Epithelial cell of esophagus (primary cell): ENCODE data around the gene MSRB3.
A peak's percentile ranks its signal among the peaks of the same experiment; 100 is the strongest.
"Not testable (repeated sequence)": the region's sequence is repeated elsewhere in the genome, so short reads cannot be mapped to it uniquely, and the experiment has no call there.

Source experiments
- DNase-seq: peaks from one replicate; pipeline ENCODE4 v3.0.0; 2010; ENCODE audit warnings: low read depth
- H3K4me3 ChIP-seq: 2 replicates; pipeline ENCODE4 v1.5.1; 2011; ENCODE audit warnings: mild to moderate bottlenecking, low read length, control low read depth
- TF ChIP-seq, protein P1 (sequence below): IDR thresholded peaks from 2 replicates; pipeline ENCODE4 v1.5.1; 2011; ENCODE audit warnings: low read depth, mild to moderate bottlenecking, low read length, control low read depth, inconsistent platforms; ENCODE audit not compliant: insufficient read depth; ENCODE audit errors: missing control alignments

The MSRB3 gene

DNA sequence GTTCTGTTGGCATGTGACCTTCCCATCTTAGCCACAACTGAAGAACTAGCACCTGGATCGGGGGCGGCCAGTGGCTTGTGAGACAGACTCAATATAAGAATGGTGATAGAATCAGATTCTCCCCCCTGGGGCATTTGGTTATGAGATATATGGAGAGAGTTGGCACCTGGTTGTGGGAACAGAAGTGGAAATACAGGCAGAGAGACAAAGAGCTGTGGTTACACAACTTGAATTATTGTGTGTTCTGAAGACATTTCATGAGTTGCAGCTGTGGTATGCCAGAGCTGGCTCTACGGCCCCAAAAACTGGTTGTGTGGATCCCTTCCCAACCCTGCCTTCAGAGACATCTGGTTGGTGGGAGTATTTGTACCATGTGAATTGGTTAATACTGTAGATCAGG lies 2.9 kb upstream of the MSRB3 start:
- TF ChIP-seq, protein P1, sequence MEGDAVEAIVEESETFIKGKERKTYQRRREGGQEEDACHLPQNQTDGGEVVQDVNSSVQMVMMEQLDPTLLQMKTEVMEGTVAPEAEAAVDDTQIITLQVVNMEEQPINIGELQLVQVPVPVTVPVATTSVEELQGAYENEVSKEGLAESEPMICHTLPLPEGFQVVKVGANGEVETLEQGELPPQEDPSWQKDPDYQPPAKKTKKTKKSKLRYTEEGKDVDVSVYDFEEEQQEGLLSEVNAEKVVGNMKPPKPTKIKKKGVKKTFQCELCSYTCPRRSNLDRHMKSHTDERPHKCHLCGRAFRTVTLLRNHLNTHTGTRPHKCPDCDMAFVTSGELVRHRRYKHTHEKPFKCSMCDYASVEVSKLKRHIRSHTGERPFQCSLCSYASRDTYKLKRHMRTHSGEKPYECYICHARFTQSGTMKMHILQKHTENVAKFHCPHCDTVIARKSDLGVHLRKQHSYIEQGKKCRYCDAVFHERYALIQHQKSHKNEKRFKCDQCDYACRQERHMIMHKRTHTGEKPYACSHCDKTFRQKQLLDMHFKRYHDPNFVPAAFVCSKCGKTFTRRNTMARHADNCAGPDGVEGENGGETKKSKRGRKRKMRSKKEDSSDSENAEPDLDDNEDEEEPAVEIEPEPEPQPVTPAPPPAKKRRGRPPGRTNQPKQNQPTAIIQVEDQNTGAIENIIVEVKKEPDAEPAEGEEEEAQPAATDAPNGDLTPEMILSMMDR = no peak
- H3K4me3 ChIP-seq = no peak overlapping the region
- DNase-seq = peak; percentile 46

DNA sequence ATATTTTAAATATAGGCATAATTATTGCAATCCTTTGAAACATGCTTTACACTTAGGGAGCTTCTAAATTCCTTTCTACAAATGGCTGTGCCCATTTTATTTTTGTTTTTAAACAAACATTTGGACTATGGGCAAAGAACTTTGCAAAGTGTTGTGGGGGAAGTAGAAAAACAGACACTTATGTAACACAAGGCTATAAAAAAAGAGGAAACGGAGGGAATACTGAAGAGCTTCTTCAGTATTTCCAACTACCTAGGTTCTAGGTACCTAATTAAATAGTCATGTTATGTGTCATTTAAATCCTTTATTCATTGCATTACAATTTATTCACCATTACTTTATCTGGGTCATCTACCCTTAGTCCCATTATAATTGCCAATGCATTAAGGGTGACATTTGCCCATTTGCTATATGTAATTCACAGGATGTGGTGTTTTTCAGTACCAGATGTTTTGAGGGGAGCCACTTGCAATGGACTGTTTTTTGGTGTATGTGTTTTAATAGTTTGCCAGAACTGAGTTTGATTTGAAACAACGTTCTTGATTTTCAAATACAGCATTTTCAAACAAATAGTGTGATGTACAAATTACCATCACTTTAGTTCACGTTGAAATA lies 1.5 kb upstream of the MSRB3 start:
- DNase-seq = no peak
- no peak overlapping the region for H3K4me3 ChIP-seq
- TF ChIP-seq, protein P1 = no peak

DNA sequence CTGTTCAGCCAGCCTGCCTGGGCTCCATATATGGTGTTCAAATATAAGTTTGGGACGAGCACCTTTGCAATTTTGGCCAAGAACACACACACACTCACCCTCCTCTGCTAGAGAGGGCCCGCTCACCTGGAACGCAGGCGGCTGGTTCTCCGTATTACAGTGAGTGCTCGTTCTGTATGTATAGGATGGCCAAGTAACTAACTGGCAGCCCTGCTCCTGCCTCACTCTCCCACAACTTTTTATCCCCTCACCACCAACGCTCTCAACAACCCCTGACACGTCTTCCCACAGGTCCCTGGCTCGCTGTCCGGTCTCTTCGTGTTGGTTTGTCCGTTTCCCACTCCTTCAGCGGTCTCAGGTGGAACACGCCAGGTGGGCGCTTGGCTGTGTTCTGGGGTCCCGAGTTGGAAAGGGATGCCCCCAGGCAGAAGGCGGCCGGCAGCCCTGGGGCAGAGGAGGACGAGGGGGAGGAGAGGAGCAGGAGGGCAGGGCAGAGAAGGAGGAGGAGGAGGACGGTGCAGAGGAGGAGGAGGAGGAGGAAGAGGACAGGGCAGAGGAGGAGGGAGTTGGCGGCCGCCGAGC lies 398 bp upstream of the MSRB3 start:
- TF ChIP-seq, protein P1 = no peak
- peak overlapping the region; percentile 66 for H3K4me3 ChIP-seq
- DNase-seq = no peak

DNA sequence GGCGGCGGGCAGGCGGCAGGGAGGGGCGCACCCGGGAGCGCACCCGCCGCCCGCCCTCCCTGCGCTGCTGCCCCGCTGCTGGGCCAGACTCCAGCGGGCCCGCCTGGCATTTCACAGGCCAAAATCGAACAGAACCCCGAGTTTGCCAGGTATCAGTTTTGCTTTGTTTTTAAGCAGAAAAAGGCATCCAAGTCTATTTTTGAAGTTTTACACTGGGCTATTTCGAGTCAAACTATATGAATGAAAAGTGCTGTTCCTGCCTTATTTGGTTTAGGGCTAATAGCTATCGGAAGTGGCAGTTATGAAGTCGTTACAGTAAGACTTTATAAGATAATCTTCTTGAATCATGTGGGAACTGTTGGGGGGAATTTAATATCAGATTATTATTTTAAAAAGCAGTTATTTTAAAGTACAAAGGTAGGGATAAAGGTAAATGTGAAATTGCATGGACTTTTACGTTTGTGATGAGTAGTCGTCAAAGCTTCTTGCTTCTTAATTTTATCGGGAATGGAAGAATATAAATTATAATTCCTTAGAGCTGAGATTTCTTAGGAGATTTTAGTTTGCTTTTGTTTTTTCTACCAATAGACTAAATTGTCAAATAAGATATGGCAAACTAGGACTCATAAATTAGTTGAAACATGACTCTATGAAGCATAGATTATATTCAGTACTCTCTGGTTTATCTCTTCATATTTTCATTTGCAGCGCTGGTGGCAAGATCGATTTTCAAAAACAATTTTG lies 1.1 kb downstream of the MSRB3 start:
- DNase-seq = no peak
- H3K4me3 ChIP-seq = peak overlapping the region; percentile 26
- TF ChIP-seq, protein P1 = no peak

DNA sequence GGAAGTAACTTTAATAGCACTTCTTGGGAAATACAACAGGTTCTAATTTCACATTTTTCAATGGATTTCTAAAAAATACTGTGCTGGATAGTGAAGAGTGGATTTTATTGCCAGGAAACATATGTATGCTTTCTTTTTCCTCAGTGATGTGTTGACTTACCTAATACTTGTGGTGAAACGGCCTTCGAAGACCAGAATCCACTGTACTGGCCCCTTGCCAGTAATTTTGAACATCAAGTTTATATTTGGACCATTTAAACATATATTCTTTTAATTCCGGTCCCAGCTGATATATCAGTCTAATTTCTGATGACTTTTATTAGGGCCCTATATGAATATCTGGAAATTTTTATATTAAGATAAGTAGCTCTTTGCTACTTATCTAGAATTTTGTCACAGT lies 1.8 kb downstream of the MSRB3 start:
- TF ChIP-seq, protein P1 = no peak
- no peak for DNase-seq
- no peak overlapping the region for H3K4me3 ChIP-seq

DNA sequence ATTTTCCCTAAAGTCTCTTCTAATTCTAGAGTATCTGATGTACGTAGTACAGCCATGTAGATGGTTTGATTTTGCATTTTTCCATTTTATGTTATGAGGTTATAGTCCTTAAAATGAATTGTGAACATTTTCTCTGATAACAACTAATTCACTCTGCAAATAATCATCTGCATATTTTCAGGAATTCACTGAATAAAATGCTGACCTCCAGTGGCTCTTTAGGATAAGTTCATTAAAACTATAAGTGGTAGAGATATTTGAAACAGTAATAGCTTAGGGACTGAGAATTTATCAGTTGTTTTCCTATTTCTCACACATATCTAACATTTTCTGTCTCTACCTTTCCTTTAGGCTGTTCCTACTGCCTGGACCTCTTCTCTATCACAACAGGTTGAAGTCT lies 4.4 kb downstream of the MSRB3 start:
- no peak overlapping the region for H3K4me3 ChIP-seq
- TF ChIP-seq, protein P1 = no peak
- no peak for DNase-seq

DNA sequence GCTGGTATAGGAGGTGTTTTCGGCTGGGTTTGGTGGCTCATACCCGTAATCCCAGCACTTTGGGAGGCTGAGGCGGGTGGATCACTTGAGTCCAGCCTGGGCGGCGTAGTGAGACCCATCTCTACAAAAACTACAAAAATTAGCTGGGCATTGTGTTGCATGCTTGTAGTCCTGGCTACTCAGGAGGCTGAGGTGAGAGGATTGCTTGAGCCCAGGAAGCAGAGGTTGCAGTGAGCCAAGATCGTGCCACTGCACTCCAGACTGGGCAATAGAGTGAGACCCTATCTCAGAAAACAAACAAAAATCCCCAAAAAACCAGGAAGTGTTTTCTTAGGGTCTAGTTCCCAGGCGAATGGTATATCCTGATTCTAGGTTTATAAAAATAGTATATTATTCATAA lies 7.0 kb downstream of the MSRB3 start:
- DNase-seq, H3K4me3 ChIP-seq: not testable (repeated sequence)
